ENCODE data around the gene IFNA7. TPM values are rescaled to one million over a fixed set of nuclear protein-coding genes. Genes with fewer than 3 reads are reported as not detected.
"Not testable (repeated sequence)": the region's sequence is repeated elsewhere in the genome, so short reads cannot be mapped to it uniquely, and the experiment has no call there.

Gene IFNA7
- total and polyA plus RNA-seq, 10 of the 15 experiments (the other 5 are each of a cell fraction or from before 2014, with no cell fraction given): not detected

- H3K4me1 ChIP-seq (ENCODE audit: control insufficient read depth, insufficient read depth, low read length); FAIRE-seq; BruUV-seq (replicated peaks); DNase-seq (ENCODE audit: low read depth, low spot score); H3K4me3 ChIP-seq; H2AFZ ChIP-seq (ENCODE audit: control insufficient read depth, low read depth, low read length); H3K9me3 ChIP-seq (replicated peaks; ENCODE audit: control insufficient read depth, insufficient read depth, low read length); in situ Hi-C loops (cut with MboI); ATAC-seq; POLR2A ChIA-PET; H3K4me2 ChIP-seq (ENCODE audit: control insufficient read depth, insufficient read depth); H3K9ac ChIP-seq (ENCODE audit: control insufficient read depth, insufficient read depth, low read length); H4K20me1 ChIP-seq (ENCODE audit: control insufficient read depth, insufficient read depth); H3K79me2 ChIP-seq (ENCODE audit: control insufficient read depth, insufficient read depth, low read length); RAD21 ChIA-PET (ENCODE audit: unreplicated experiment); H3K36me3 ChIP-seq (ENCODE audit: control insufficient read depth in 2 of 2, insufficient read depth in 2 of 2, low read length in 1 of 2); H3K27ac ChIP-seq (ENCODE audit: control insufficient read depth, insufficient read depth); intact Hi-C loops (cut with micrococcal nuclease; ENCODE audit: unreplicated experiment); SMC1A ChIA-PET (ENCODE audit: uncharacterized antibody, unreplicated experiment); H3K27me3 ChIP-seq (replicated peaks in 1 of 2; ENCODE audit: control insufficient read depth in 2 of 2, insufficient read depth in 2 of 2, low read length in 1 of 2): not testable (repeated sequence)
- 0% methylated on average over 2 of the region's 2 CpGs for WGBS (ENCODE audit: insufficient coverage, insufficient replicate concordance, low lambda C conversion rate, missing lambda C conversion rate)
- CTCF ChIA-PET: interaction anchor here (1.0 kb wide), 1 partner anchor 116 kb away, joined by 3 read pairs; no protein-coding TSS in a partner anchor
Observed at GRCh38 chr9:21210782-21211181, 8.8 kb upstream of the IFNA7 start.

GRCh38 chr9:21210311-21210710, 8.3 kb upstream of the IFNA7 start:
- ChIA-PET POLR2A (no interaction called here), SMC1A (ENCODE audit: uncharacterized antibody, unreplicated experiment) (no interaction called here), RAD21 (ENCODE audit: unreplicated experiment) (no interaction called here), CTCF (interaction anchor here (1.0 kb wide), 1 partner anchor 116 kb away, joined by 3 read pairs; no protein-coding TSS in a partner anchor)
- H3K4me1 ChIP-seq (ENCODE audit: control insufficient read depth, insufficient read depth, low read length): no peaks in the 10 kb centered on the region; the same call in 1 of the 2 replicates
- intact Hi-C loops (cut with micrococcal nuclease; ENCODE audit: unreplicated experiment): no loop called here
- 55% methylated on average over 7 of the region's 7 CpGs for WGBS (ENCODE audit: insufficient coverage, insufficient replicate concordance, low lambda C conversion rate, missing lambda C conversion rate)
- BruUV-seq (replicated peaks): no TSS peak
- DNase-seq (ENCODE audit: low read depth, low spot score) (no peak), FAIRE-seq (no peak), ATAC-seq (no peak)
- TF ChIP-seq RBBP5 (conservative IDR thresholded peaks at IDR 0.05) (no peak), SIN3A (IDR thresholded peaks at IDR 0.05; ENCODE audit: low read depth, low read length) (no peak), POLR2AphosphoS5 (IDR thresholded peaks at IDR 0.05; ENCODE audit: low read length) (no peak), SMAD5 (IDR thresholded peaks at IDR 0.05; ENCODE audit: low read depth) (no peak), ZBED1 (IDR thresholded peaks at IDR 0.05; ENCODE audit: borderline replicate concordance) (no peak), HDAC6 (IDR thresholded peaks at IDR 0.05; ENCODE audit: unreplicated experiment) (no peak), ZBTB11 (CRISPR knock-in tag; IDR thresholded peaks at IDR 0.05) (no peak), CHD4 (IDR thresholded peaks at IDR 0.05) (no peak), ESRRA (IDR thresholded peaks at IDR 0.05; ENCODE audit: low read length) (no peak), BACH1 (IDR thresholded peaks at IDR 0.05; ENCODE audit: borderline replicate concordance) (no peak), EED (IDR thresholded peaks at IDR 0.05; ENCODE audit: low read depth) (no peak), STAT3 (IDR thresholded peaks at IDR 0.05; ENCODE audit: low read depth, low read length) (no peak)
- no peaks in the 10 kb centered on the region for H4K20me1 ChIP-seq (ENCODE audit: control insufficient read depth, insufficient read depth)
- no peaks in the 10 kb centered on the region for H3K36me3 ChIP-seq (ENCODE audit: control insufficient read depth in 2 of 2, insufficient read depth in 2 of 2, low read length in 1 of 2)
- H3K9me3 ChIP-seq (replicated peaks; ENCODE audit: control insufficient read depth, insufficient read depth, low read length): no peaks in the 10 kb centered on the region
- H3K27ac ChIP-seq (ENCODE audit: control insufficient read depth, insufficient read depth): no peak overlapping the region
- no peak overlapping the region for H2AFZ ChIP-seq (ENCODE audit: control insufficient read depth, low read depth, low read length)
- H3K27me3 ChIP-seq (replicated peaks in 1 of 2; ENCODE audit: control insufficient read depth in 2 of 2, insufficient read depth in 2 of 2, low read length in 1 of 2): no peaks in the 10 kb centered on the region
- no peak overlapping the region for H3K4me3 ChIP-seq
- no peak overlapping the region for H3K9ac ChIP-seq (ENCODE audit: control insufficient read depth, insufficient read depth, low read length)
- H3K4me2 ChIP-seq (ENCODE audit: control insufficient read depth, insufficient read depth): no peak overlapping the region
- H3K79me2 ChIP-seq (ENCODE audit: control insufficient read depth, insufficient read depth, low read length): no peaks in the 10 kb centered on the region
- in situ Hi-C loops (cut with MboI): no loop called here
